NCI-H1417 treated with DMSO at 0.1 percent for 48 hours (cell line): ENCODE results near the gene COL23A1.

Experiments
- DNase-seq: peaks from one replicate; lab custom pipeline; 2025; lab: John Stamatoyannopoulos, UW

The COL23A1 gene

GRCh38 chr5:178191661-178192060 is 398.5 kb downstream of the COL23A1 start:
- no peak for DNase-seq

GRCh38 chr5:178189433-178189832 is 400.8 kb downstream of the COL23A1 start:
- no peak for DNase-seq
